BE2C (cell line): ENCODE measurements around the gene C1QTNF6. TPM values are rescaled to one million over a fixed set of nuclear protein-coding genes. Genes with fewer than 3 reads are reported as not detected.
"Not testable (repeated sequence)": the region's sequence is repeated elsewhere in the genome, so short reads cannot be mapped to it uniquely, and the experiment has no call there.

Experiments used
- DNase-seq: peaks from one replicate; pipeline ENCODE4 v3.0.0-alpha.2; 2020
- H3K27me3 ChIP-seq: fragments of 250-450 bp; sonication (Bioruptor Pico); 2 replicates; pipeline ENCODE4 v1.5.1; 2020; ENCODE audit warnings: mild to moderate bottlenecking
- H3K36me3 ChIP-seq: fragments of 250-450 bp; sonication (Bioruptor Pico); 2 replicates; pipeline ENCODE4 v1.5.1; 2020; ENCODE audit warnings: mild to moderate bottlenecking
- H3K4me1 ChIP-seq: fragments of 250-450 bp; sonication (Bioruptor Pico); 2 replicates; pipeline ENCODE4 v1.5.1; 2020
- H3K4me3 ChIP-seq: 2 replicates; pipeline ENCODE4 v1.5.1; 2011; ENCODE audit warnings: low read depth, low read length
- H3K9me3 ChIP-seq: fragments of 250-450 bp; sonication (Bioruptor Pico); 2 replicates; pipeline ENCODE4 v1.5.1; 2020
- polyA plus RNA-seq: library from polyadenylated mRNA; unstranded; fragments of >200 nt; gene quantifications from one replicate; pipeline ENCODE4 v1.2.1, GENCODE V29; 2012; ENCODE audit warnings: low read depth, missing spikeins; ENCODE audit not compliant: insufficient read length, insufficient read depth
- TF ChIP-seq, protein P1 (sequence below): IDR thresholded peaks from 2 replicates; pipeline ENCODE4 v1.5.1; 2012; ENCODE audit warnings: mild to moderate bottlenecking, low read depth, low read length

Gene C1QTNF6
- 9.3 TPM for polyA plus RNA-seq

DNA sequence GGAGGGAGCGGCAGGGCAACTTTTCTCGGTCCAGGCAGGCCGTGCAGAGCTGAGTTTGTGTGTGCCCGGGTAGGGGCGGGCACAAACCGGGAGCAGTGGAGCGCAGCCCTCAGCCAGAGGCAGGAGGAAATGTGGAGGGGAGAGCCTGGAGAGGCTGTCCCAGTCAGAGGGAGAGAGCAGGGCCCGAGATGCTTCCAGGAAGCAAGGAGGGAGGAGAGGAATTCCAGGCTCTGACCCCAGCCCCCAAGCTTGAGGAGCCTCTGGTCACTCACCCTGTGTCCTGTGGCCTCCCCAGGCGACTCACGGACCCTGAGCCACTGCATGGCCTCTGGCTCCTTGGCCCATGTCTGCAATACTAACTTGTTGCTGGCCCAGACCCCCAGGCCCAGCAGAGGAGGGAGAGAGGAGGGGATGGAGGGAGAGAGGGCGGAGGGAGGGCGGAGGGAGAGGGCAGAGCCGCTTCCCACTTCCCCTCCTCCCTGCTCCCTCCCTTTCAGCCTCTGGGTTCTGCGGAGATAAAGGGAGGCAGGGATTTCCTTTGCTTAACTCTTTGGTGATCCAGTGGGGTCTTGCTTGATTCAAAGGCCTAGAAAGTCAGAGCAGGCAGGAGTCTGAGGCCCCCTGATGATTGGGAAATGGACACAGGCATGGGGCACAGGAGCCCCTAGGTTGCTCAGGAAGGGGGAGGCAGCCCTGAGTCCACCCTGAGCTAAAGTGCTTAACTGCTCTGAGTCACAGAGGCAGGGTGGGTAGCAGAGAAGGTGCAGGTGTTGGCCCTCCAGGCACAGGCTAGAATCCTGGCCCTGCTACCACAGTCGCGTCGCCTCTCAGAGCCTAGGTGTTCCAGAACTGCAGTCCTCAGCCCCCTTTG lies at the start of gene C1QTNF6:
Gene C1QTNF6, minus strand, starts transcription at position 357 of the 871 bp plus-strand sequence. Its CDS starts 34 bp downstream, at position 323.
- Histone ChIP-seq H3K4me3 (peak within 1 kb of the TSS; percentile 68), H3K36me3 (no peaks in the 10 kb centered on the region), H3K4me1 (peaks cover 17% of the 10 kb centered on the region), H3K9me3 (no peaks in the 10 kb centered on the region), H3K27me3 (no peaks in the 10 kb centered on the region)
- peak; percentile 70 for DNase-seq
- TF ChIP-seq, protein P1, sequence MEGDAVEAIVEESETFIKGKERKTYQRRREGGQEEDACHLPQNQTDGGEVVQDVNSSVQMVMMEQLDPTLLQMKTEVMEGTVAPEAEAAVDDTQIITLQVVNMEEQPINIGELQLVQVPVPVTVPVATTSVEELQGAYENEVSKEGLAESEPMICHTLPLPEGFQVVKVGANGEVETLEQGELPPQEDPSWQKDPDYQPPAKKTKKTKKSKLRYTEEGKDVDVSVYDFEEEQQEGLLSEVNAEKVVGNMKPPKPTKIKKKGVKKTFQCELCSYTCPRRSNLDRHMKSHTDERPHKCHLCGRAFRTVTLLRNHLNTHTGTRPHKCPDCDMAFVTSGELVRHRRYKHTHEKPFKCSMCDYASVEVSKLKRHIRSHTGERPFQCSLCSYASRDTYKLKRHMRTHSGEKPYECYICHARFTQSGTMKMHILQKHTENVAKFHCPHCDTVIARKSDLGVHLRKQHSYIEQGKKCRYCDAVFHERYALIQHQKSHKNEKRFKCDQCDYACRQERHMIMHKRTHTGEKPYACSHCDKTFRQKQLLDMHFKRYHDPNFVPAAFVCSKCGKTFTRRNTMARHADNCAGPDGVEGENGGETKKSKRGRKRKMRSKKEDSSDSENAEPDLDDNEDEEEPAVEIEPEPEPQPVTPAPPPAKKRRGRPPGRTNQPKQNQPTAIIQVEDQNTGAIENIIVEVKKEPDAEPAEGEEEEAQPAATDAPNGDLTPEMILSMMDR, result no peak

DNA sequence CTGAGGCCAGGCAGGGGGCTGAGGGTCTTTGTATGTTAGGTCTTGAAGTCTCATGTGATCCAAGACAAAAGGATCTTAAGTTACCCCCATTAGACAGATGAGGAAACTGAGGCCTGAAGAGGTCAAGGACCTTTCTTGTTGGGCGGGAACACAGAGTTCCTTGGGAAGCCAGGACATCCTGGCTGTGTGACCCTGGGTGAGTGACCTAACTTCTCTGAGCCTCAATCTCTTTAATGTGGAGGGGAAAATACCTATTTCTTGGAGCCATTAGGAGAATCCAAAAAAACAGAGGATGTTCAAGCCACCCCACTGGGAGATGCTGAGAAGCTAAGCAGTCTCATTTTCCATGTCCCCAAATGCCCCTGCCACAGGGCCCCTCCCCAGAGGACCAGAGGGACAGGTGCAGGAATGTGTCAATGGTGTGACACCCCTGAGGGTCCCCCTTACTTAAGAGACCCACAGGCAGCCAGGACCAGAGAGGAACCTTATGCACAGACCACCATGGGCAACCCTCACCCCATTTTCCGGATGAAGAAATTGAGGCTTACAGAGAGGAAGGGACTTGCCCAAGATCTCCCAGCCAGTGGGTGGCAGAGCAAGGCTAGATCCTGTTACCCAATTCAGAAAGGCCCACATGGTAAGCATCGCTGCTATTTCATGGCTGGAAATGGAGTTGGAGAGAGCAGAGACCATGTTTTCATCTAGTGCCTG lies 48.0 kb upstream of the C1QTNF6 start:
- H3K4me1 ChIP-seq, result no peaks in the 10 kb centered on the region
- DNase-seq, result no peak
- TF ChIP-seq, protein P1, result no peak

DNA sequence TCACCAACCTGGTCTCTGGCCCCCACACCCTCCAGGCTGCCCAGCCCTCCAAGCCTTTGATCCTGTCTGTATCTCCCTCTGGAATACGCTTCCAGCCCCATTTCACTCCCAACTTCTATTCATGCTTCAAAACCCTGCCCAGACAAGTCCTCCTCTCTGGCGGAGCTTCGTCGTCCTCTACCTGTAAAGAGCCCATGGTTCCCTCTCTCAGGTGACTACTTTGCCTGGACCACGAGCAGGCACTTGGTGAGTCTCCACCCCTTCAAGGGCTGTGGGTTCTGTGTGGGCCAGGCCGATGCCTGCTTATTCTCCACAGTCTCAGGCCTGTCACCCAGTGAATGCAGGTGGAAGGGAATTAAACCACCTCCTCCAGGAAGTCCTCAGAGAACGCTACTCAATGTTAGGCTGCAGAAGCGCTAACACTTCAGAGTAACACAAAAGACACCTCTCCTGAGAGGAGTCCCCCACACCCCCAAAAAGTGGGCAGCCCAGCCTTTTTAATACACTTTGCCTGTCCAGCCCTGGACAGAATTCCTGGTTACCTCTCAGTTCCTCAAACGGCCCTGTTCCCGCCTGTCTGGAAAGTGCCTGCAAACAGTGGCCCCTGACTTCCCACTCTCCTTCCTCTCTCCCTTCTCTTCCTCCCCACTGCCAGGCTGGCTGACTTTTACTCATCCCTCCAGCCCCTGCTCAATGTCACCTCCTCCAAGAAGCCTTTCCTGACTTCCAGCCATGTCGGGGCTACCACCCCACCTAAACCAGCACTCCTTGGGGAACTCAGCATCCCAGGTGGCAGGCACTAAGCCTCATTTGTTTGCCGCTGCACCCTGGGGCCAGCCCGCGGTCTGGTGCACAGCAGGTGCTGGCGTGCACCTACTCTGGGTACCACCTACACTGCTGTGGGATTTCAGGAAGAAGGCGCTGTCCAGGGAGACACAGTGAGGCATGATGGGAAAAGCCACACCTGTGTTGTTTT lies 47.0 kb upstream of the C1QTNF6 start:
- DNase-seq, result no peak
- Histone ChIP-seq H3K36me3 (no peaks in the 10 kb centered on the region), H3K9me3 (no peaks in the 10 kb centered on the region), H3K4me1 (no peaks in the 10 kb centered on the region), H3K4me3 (no peak overlapping the region), H3K27me3 (no peaks in the 10 kb centered on the region)
- TF ChIP-seq, protein P1, result no peak

More for the DNA sequence above, 48.0 kb upstream of the C1QTNF6 start:
- Histone ChIP-seq H3K27me3 (no peaks in the 10 kb centered on the region), H3K9me3 (no peaks in the 10 kb centered on the region), H3K4me3 (no peak overlapping the region), H3K36me3 (no peaks in the 10 kb centered on the region)

DNA sequence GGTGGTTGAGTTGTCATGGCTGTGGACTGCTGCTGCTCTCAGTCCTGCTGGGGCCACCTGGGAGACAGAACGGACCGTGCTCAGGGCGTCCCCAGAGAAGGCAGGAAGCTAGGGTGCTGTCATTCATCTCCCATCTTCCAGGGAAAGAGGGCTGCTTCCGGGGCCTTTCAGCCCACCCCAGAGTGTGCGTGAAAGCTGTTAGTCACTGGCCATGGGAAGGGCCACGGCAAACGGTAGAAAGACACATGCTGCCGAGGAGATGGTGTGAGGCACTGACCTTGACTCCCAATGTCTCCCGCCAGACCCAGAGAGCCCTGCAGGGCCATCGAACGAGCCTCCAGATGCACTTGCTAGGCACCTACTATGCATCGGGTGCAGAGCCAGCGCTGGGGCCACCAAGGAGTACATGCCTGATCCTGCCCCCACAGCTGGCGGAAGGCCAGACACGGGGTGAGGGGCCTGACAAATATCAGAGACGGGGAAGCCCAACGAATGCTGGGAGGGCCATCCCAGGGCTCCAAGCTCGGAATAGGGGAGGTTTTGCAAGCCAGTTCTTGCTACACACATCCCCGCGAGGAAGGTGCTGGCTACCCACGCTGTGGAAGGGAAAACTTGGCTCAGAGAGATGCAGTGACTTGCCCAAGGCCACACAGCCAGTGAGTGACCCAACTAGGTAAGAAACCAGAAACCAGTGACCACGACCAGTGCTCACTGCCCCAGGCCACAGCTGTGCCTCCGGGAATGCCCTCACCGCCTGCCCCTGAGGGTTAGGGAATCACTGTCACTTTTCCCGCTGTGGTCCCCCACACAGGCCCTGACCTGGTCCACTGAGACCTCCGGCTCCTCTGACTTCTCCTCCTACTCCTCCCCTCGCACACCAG lies 45.9 kb upstream of the C1QTNF6 start:
- no peaks in the 10 kb centered on the region for H3K27me3 ChIP-seq
- H3K9me3 ChIP-seq, result no peaks in the 10 kb centered on the region
- no peaks in the 10 kb centered on the region for H3K4me1 ChIP-seq
- TF ChIP-seq, protein P1, result no peak
- H3K36me3 ChIP-seq, result no peaks in the 10 kb centered on the region
- no peak for DNase-seq
- no peak overlapping the region for H3K4me3 ChIP-seq

DNA sequence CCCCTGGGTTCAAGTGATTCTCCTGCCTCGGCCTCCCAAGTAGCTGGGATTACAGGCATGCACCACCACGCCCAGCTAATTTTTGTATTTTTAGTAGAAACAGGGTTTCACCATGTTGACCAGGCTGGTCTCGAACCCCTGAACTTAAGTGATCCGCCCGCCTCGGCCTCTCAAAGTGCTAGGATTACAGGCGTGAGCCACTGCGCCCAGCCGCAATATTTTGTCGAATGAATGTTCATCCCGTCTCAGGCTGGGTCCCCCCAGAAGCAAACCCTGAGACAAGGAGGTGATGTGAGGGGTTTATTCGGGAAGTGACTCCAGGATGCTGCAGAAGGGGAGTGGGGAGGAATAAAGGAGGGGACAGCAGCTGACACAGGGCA lies 45.3 kb upstream of the C1QTNF6 start:
- H3K4me1 ChIP-seq, H3K9me3 ChIP-seq, H3K36me3 ChIP-seq, H3K4me3 ChIP-seq, H3K27me3 ChIP-seq, DNase-seq: not testable (repeated sequence)
